Tibial nerve (tissue), 4 donors: Measurements from ENCODE around the gene CD74. TPM values are rescaled to one million over a fixed set of nuclear protein-coding genes. Genes with fewer than 3 reads are reported as not detected.

ENCODE experiments used
- DNase-seq, 2 donors: peaks; one replicate each; pipeline ENCODE4 v3.0.0-alpha.2; 2019; ENCODE audit warnings: low spot score in 2 of 2
- H3K27ac ChIP-seq, 4 donors: fragments of 200-600 bp; sonication (generic) in 3 of 4; one replicate each; pipeline ENCODE4 v1.5.1; 2017 to 2019; ENCODE audit warnings: mild to moderate bottlenecking in 1 of 4
- H3K27me3 ChIP-seq, 2 donors: fragments of 200-600 bp; sonication (generic) in 1 of 2; one replicate each; pipeline versions ENCODE4 v1.5.1 to v1.6.0; 2017 to 2019
- H3K36me3 ChIP-seq, 3 donors: fragments of 200-600 bp; sonication (generic); one replicate each; pipeline ENCODE4 v1.5.1; 2018 to 2019
- H3K4me1 ChIP-seq, 4 donors: fragments of 200-600 bp; sonication (generic) in 3 of 4; one replicate each; pipeline ENCODE4 v1.5.1; 2017 to 2019
- H3K4me3 ChIP-seq, 4 donors: fragments of 200-600 bp; sonication (generic) in 3 of 4; one replicate each; pipeline ENCODE4 v1.5.1; 2017 to 2019; ENCODE audit warnings: mild to moderate bottlenecking in 1 of 4, moderate library complexity in 1 of 4
- H3K9me3 ChIP-seq, 4 donors: fragments of 200-600 bp; sonication (generic) in 3 of 4; one replicate each; pipeline ENCODE4 v1.5.1; 2017 to 2019
- EP300 ChIP-seq, 2 donors: sonication (generic); formaldehyde crosslinking; IDR thresholded peaks; one replicate each; pipeline ENCODE4 v1.6.1; 2017; ENCODE audit warnings: antibody characterized with exemption in 2 of 2, mild to moderate bottlenecking in 1 of 2
- POLR2A ChIP-seq, 2 donors: fragments of 450-650 bp; IDR thresholded peaks; one replicate each; pipeline ENCODE4 v1.6.1; 2017; ENCODE audit warnings: antibody characterized with exemption in 2 of 2, mild to moderate bottlenecking in 2 of 2, moderate library complexity in 2 of 2
- WGBS, 2 donors: methylation state at CpG; one replicate each; pipeline ENCODE4 v1.1.5; 2018; 5-methylcytosine and 5-hydroxymethylcytosine counted together
- total RNA-seq, 4 donors: library from RNA; depleted of rRNA; stranded (reverse); fragments of >200 nt; gene quantifications; one replicate each; pipeline ENCODE4 v1.1.0, GENCODE V29; 2016
- TF ChIP-seq, protein P1 (sequence below), 5 experiments: fragments of 200-600 bp in 3 of 5; fragments of 450-650 bp in 2 of 5; sonication (generic) in 3 of 5; IDR thresholded peaks; one replicate each; pipeline ENCODE4 v1.5.1; 2016 to 2019; ENCODE audit warnings: antibody characterized with exemption in 5 of 5, mild to moderate bottlenecking in 3 of 5, moderate library complexity in 2 of 5

Gene CD74
- 1,000 to 10,000 TPM in 1 of 4 donors, 100 to 1,000 TPM in 3; 309 to 1,049 (median 557) TPM for total RNA-seq

DNA sequence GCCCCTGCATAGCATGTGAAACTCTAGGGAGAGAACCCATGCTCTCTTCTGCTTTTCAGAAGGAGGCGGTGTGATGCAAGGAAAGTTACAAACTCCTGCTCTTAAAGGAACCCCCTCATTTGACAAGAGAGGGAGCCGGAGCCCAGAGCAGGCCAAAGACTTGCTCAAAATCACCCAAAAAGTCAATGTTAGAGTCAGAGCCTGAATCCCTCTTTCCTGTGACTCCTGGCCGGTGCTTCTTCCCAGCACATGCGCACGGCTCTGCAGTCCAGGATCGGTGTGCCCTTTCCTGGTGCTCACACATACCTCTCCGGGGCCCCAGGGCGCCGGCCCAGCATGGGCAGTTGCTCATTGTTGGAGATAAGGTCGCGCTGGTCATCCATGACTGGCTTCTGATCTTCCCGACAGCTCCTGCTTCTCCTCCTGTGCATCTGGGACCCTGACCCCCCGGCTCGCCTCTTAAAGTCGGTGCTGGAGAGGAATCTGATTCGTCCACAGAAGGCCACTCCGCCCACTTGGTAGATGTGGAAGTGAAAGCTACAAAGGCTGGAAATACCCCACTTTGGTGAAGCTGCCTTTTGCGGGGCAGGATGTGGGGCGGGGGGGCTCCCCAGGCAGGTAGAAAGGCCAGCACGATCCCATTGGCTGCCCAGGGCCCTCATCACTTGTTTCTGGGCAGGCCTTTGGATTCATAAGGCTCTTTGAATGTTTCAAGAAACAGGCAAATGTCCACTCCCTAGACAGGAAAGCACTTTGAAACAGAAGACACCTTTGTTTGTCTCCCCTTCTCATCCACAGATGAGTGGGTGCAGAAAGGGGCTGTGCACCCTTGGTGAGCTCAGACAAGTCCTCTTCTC, at the start of gene CD74:
TSS of gene CD74 (minus strand) at position 592 of the 857 bp plus-strand sequence. CDS start at position 431, 161 bp downstream.
- Histone ChIP-seq H3K27me3 (no peaks in the 10 kb centered on the region), H3K4me3 (peak within 1 kb of the TSS; percentile 35 to 65 (median 51)), H3K27ac (peak within 1 kb of the TSS; percentile 68 to 95 (median 89)), H3K9me3 (no peaks in the 10 kb centered on the region), H3K4me1 (peaks cover 0 to 35% (median 28%) of the 10 kb centered on the region in 4 donors), H3K36me3 (peaks cover 0 to 8% (median 2%) of the 10 kb centered on the region in 3 donors)
- whole genome bisulfite sequencing, 2 donors, result 23 to 25% methylated on average over 17 to 20 of the region's 20 CpGs
- peak; percentile 63 to 83 for DNase-seq
- TF ChIP-seq, protein P1, sequence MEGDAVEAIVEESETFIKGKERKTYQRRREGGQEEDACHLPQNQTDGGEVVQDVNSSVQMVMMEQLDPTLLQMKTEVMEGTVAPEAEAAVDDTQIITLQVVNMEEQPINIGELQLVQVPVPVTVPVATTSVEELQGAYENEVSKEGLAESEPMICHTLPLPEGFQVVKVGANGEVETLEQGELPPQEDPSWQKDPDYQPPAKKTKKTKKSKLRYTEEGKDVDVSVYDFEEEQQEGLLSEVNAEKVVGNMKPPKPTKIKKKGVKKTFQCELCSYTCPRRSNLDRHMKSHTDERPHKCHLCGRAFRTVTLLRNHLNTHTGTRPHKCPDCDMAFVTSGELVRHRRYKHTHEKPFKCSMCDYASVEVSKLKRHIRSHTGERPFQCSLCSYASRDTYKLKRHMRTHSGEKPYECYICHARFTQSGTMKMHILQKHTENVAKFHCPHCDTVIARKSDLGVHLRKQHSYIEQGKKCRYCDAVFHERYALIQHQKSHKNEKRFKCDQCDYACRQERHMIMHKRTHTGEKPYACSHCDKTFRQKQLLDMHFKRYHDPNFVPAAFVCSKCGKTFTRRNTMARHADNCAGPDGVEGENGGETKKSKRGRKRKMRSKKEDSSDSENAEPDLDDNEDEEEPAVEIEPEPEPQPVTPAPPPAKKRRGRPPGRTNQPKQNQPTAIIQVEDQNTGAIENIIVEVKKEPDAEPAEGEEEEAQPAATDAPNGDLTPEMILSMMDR (IDR thresholded peaks at IDR 0.05), result no peak
- peak in 1 of 2 donors; percentile 77 for TF ChIP-seq EP300 (IDR thresholded peaks at IDR 0.05)
- TF ChIP-seq POLR2A (IDR thresholded peaks at IDR 0.05), result peak in 1 of 2 donors; percentile 70

DNA sequence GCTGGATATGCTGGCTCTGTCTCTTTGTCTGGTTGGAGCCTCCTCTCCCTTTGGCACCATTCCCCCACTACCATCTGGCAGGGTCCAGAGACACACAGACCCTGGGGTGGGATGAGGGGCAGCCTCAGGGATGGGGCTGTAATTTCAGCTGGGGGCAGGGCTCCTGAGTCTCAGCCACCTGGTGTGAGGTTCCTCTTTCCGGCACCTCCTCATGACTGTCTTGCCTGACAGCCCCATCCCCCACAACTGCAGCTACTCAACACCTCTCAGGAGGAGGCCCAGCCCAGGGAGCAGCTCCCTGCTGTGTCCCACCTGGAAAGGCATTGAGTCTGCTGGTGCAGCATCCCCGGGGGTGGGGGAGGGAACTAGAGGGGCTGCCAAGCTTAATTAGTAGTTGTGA, 48.5 kb upstream of the CD74 start:
- Histone ChIP-seq H3K27ac (no peak overlapping the region), H3K36me3 (no peaks in the 10 kb centered on the region), H3K4me3 (no peak overlapping the region), H3K27me3 (no peaks in the 10 kb centered on the region), H3K4me1 (peaks cover 0 to 25% (median 9%) of the 10 kb centered on the region in 4 donors), H3K9me3 (no peaks in the 10 kb centered on the region)
- DNase-seq, result no peak
- 68 to 71% methylated on average over 2 of the region's 2 CpGs for WGBS, 2 donors
- TF ChIP-seq, protein P1 (IDR thresholded peaks at IDR 0.05), result no peak
- no peak for TF ChIP-seq EP300 (IDR thresholded peaks at IDR 0.05)
- TF ChIP-seq POLR2A (IDR thresholded peaks at IDR 0.05), result no peak

DNA sequence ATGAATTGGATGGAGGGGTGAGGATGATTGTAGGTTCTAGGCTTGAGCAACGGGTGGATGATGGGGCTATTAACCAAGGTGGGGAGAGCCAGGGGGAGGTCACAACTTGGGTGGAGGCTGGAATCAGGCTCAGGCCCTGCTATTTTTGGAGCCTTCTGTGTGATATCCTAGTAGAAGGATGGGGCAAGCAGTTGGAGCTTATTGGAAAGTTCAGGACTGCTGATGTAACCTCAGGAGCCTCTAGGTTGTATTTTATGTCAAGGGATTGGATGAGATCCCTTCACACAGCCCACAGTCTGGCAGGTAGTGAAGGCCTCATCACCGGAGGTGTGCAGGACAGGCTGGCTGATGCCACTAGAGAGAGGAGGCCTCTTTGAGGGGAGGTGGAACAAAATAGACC, 48.1 kb upstream of the CD74 start:
- no peak overlapping the region for H3K27ac ChIP-seq
- DNase-seq, result no peak
- H3K36me3 ChIP-seq, result no peaks in the 10 kb centered on the region
- no peaks in the 10 kb centered on the region for H3K27me3 ChIP-seq
- no peak for TF ChIP-seq EP300 (IDR thresholded peaks at IDR 0.05)
- TF ChIP-seq, protein P1 (IDR thresholded peaks at IDR 0.05), result no peak
- TF ChIP-seq POLR2A (IDR thresholded peaks at IDR 0.05), result no peak
- 76 to 78% methylated on average over 2 of the region's 2 CpGs for WGBS, 2 donors
- H3K9me3 ChIP-seq, result no peaks in the 10 kb centered on the region
- no peak overlapping the region for H3K4me3 ChIP-seq
- peaks cover 0 to 25% (median 9%) of the 10 kb centered on the region in 4 donors for H3K4me1 ChIP-seq

DNA sequence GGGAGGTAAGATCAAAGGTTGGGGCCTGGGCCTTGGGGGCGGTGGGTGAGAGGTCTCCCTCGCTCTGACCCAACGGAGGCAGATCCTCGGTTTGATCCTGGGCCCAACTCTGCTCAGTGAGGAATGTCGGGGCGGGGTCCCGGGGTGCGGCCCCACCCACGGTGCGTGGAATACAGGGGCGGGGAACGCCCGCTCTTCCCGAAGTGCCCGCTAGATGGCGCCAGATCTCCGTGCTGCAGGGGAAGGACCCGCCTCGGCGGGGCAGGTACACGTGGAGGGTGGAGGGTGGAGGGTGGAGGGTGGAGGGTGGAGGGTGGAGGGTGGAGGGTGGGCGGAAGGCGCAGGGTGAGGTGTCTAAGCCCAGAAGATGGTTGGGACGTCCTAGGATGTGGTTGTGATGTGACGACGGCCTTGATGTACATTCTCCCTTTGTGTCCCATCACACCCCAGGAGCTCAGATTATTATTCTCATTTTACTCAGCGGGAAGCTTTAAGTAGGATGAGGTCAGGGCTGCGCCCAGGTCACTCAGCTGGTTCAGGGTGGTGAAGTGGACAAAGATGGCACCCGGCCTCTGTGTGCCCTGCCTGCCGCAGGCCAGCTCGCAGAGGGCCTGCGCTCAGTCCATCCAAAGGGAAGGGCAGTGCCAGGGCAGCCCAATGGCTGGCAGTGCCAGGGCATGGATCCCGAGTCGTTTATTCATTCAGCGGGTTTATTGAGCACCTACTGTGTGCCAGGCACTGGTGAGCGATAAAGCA, 46.3 kb upstream of the CD74 start:
- 23 to 36% methylated on average over 23 to 30 of the region's 36 CpGs for WGBS, 2 donors
- H3K27ac ChIP-seq, result peak overlapping the region in 2 of 4 donors; percentile 59 to 61
- TF ChIP-seq, protein P1 (IDR thresholded peaks at IDR 0.05), result peak; percentile 82 to 94 (median 89)
- TF ChIP-seq EP300 (IDR thresholded peaks at IDR 0.05), result peak in 1 of 2 donors; percentile 21
- TF ChIP-seq POLR2A (IDR thresholded peaks at IDR 0.05), result no peak

More for the DNA sequence above, 46.3 kb upstream of the CD74 start:
- Histone ChIP-seq H3K36me3 (no peaks in the 10 kb centered on the region), H3K4me3 (peak overlapping the region in 1 of 4 donors; percentile 29), H3K9me3 (no peaks in the 10 kb centered on the region), H3K4me1 (peaks cover 0 to 15% (median 2%) of the 10 kb centered on the region in 4 donors), H3K27me3 (no peaks in the 10 kb centered on the region)
- DNase-seq, result peak; percentile 68 to 87
